ENCODE results near the gene HS6ST3.
A peak's percentile ranks its signal among the peaks of the same experiment; 100 is the strongest.

Gene HS6ST3

DNA sequence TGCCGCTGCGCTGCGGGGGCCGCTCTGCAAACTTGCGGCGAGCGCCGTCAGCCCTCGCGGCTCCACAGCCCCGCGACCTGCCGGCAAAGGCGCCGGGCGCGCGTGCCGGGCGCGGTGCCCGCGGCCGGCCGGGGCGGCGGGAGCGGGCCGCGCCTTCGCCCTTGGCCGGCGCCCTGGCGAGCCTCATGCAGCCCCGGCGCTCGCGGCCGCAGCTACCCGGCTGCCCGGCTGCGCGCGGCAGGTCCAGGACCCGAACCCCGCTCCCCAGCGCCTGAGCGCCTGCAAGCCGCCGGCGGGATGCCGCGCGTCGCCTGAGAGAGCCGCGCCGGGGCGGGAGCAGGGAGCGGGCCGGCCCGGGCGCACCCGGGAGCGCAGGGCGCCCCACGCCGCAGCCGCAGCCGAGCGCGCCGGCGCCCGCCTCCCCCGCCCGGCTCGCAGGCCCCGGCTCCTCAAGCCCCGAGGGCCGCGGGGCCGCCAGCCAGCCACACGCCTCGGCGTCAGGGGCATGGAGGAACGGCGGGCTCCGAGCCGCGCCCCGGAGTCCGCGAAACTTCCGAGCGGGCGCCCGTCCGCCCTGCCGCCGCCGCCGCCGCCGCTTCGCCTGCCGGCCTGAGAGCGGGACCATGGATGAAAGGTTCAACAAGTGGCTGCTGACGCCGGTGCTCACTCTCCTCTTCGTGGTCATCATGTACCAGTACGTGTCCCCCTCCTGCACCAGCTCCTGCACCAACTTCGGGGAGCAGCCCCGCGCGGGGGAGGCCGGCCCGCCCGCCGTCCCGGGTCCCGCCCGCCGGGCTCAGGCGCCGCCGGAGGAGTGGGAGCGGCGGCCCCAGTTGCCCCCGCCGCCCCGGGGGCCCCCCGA, 564 bp downstream of the HS6ST3 start:
- Histone ChIP-seq H3K4me1 (ENCODE audit: control insufficient read depth, low read length) (no peaks in the 10 kb centered on the region), H3K27ac (ENCODE audit: low read depth, low read length) (no peak overlapping the region), H3K4me2 (ENCODE audit: low read length) (peak overlapping the region; percentile 55; the same call in 1 of the 2 replicates), H3K9me2 (replicated peaks; ENCODE audit: control insufficient read depth, low read length) (no peaks in the 10 kb centered on the region), H4K20me1 (ENCODE audit: control insufficient read depth, insufficient read depth, low read depth, low read length) (no peaks in the 10 kb centered on the region), H3K79me2 (ENCODE audit: control insufficient read depth, low read length) (no peaks in the 10 kb centered on the region), H3K9me3 (ENCODE audit: control insufficient read depth, insufficient read depth, low read length) (no peaks in the 10 kb centered on the region), H3K36me3 (ENCODE audit: control insufficient read depth, low read length) (no peaks in the 10 kb centered on the region), H3F3A (ENCODE audit: control insufficient read depth, insufficient read depth) (no peaks in the 10 kb centered on the region), H3K27me3 (ENCODE audit: control insufficient read depth, low read length) (peaks cover 46% of the 10 kb centered on the region), H3K4me3 (ENCODE audit: low read length) (peak overlapping the region; percentile 43; the same call in 1 of the 2 replicates)
- TF ChIP-seq EZH2phosphoT487 (IDR thresholded peaks at IDR 0.05; ENCODE audit: borderline replicate concordance, low read length): peak; percentile 89
- TF ChIP-seq, protein P1, sequence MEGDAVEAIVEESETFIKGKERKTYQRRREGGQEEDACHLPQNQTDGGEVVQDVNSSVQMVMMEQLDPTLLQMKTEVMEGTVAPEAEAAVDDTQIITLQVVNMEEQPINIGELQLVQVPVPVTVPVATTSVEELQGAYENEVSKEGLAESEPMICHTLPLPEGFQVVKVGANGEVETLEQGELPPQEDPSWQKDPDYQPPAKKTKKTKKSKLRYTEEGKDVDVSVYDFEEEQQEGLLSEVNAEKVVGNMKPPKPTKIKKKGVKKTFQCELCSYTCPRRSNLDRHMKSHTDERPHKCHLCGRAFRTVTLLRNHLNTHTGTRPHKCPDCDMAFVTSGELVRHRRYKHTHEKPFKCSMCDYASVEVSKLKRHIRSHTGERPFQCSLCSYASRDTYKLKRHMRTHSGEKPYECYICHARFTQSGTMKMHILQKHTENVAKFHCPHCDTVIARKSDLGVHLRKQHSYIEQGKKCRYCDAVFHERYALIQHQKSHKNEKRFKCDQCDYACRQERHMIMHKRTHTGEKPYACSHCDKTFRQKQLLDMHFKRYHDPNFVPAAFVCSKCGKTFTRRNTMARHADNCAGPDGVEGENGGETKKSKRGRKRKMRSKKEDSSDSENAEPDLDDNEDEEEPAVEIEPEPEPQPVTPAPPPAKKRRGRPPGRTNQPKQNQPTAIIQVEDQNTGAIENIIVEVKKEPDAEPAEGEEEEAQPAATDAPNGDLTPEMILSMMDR (IDR thresholded peaks at IDR 0.05; ENCODE audit: low read depth, low read length, poor library complexity, severe bottlenecking): no peak

DNA sequence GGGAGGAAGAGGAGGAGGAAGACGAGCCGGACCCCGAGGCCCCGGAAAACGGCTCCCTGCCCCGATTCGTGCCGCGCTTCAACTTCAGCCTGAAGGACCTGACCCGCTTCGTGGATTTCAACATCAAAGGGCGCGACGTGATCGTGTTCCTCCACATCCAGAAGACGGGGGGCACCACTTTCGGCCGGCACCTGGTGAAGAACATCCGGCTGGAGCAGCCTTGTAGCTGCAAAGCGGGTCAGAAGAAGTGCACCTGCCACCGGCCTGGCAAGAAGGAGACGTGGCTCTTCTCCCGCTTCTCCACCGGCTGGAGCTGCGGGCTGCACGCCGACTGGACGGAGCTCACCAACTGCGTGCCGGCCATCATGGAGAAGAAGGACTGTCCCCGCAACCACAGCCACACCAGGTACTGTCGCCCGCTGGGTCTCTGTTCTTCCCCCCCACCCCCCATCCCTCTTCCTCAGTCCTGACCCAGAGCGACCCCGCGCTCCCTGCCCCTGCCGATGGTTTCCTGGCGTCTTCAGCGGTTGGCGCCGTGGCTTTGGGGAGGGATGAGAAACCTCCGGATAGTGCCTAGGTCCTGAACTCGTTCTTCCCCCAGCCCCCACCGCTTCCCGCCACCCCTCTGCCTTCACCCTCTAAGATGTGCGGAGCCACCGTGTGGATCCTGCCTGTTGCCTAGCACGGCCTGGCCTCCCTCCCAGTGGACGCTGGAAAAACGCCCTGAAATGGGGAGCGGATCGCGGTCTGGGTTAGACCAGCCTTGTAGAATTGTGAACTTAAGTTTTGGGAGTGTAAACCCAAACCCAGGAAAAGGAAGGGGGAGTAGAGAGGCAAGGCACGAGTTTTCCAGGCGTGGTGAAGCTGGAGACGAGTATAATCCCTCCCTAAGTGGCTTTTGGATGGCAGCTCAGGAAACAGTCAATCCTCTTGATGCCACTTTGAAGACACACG, 1.5 kb downstream of the HS6ST3 start:
- Histone ChIP-seq H3K9me3 (ENCODE audit: control insufficient read depth, insufficient read depth, low read length) (no peaks in the 10 kb centered on the region), H3K27ac (ENCODE audit: low read depth, low read length) (no peak overlapping the region), H3K4me2 (ENCODE audit: low read length) (no peak overlapping the region), H3K9me2 (replicated peaks; ENCODE audit: control insufficient read depth, low read length) (no peaks in the 10 kb centered on the region), H3K4me1 (ENCODE audit: control insufficient read depth, low read length) (no peaks in the 10 kb centered on the region), H3K79me2 (ENCODE audit: control insufficient read depth, low read length) (no peaks in the 10 kb centered on the region), H3K27me3 (ENCODE audit: control insufficient read depth, low read length) (peaks cover 46% of the 10 kb centered on the region), H3K4me3 (ENCODE audit: low read length) (no peak overlapping the region), H4K20me1 (ENCODE audit: control insufficient read depth, insufficient read depth, low read depth, low read length) (no peaks in the 10 kb centered on the region), H3K36me3 (ENCODE audit: control insufficient read depth, low read length) (no peaks in the 10 kb centered on the region), H3F3A (ENCODE audit: control insufficient read depth, insufficient read depth) (no peaks in the 10 kb centered on the region)
- TF ChIP-seq EZH2phosphoT487 (IDR thresholded peaks at IDR 0.05; ENCODE audit: borderline replicate concordance, low read length): no peak
- TF ChIP-seq, protein P1 (IDR thresholded peaks at IDR 0.05; ENCODE audit: low read depth, low read length, poor library complexity, severe bottlenecking): no peak

DNA sequence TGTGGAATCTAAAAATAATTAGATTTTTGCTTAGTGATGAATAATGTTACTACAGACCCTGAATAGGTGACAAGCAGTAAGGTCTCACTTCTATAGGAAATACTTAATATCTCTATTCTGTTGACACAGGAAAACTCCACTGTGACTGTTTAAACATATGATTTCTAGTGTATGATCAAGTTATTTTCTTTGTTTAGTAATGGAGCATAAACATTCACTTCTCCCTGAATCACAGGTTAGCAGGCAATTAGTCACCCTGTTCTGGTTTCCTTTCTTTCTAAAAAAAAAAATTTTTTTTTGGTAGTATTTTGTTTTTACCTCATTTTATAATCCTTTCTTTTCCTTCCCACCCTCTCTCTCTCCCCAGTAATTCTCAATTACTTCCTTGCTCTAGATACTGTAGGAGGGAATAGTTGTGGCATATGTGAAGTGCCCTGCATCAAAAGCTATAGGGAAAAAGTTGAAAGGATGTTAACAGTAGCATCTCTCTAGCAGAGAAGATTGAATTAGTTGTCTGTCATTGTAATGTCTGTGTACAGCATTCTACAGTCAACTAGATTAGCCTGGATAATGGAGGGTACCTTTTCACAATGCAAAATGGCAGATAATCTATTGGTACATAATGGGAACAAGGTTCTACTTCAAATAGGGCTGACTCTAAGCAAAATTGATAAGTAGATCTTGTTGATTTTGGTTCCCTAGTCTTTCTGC, 3.5 kb downstream of the HS6ST3 start:
- no peak overlapping the region for H3K4me2 ChIP-seq (ENCODE audit: low read length)
- H3K4me1 ChIP-seq (ENCODE audit: control insufficient read depth, low read length): no peaks in the 10 kb centered on the region
- no peaks in the 10 kb centered on the region for H4K20me1 ChIP-seq (ENCODE audit: control insufficient read depth, insufficient read depth, low read depth, low read length)
- TF ChIP-seq, protein P1 (IDR thresholded peaks at IDR 0.05; ENCODE audit: low read depth, low read length, poor library complexity, severe bottlenecking): no peak
- TF ChIP-seq EZH2phosphoT487 (IDR thresholded peaks at IDR 0.05; ENCODE audit: borderline replicate concordance, low read length): no peak
- no peaks in the 10 kb centered on the region for H3K79me2 ChIP-seq (ENCODE audit: control insufficient read depth, low read length)
- H3F3A ChIP-seq (ENCODE audit: control insufficient read depth, insufficient read depth): no peaks in the 10 kb centered on the region
- no peaks in the 10 kb centered on the region for H3K36me3 ChIP-seq (ENCODE audit: control insufficient read depth, low read length)
- H3K4me3 ChIP-seq (ENCODE audit: low read length): no peak overlapping the region
- peaks cover 40% of the 10 kb centered on the region for H3K27me3 ChIP-seq (ENCODE audit: control insufficient read depth, low read length)
- no peak overlapping the region for H3K27ac ChIP-seq (ENCODE audit: low read depth, low read length)
- no peaks in the 10 kb centered on the region for H3K9me2 ChIP-seq (replicated peaks; ENCODE audit: control insufficient read depth, low read length)
- H3K9me3 ChIP-seq (ENCODE audit: control insufficient read depth, insufficient read depth, low read length): no peaks in the 10 kb centered on the region

Data from DOHH2 (cell line).